HG03039 (cell line): ENCODE results near the gene ID1.
"Not testable (repeated sequence)": the region's sequence is repeated elsewhere in the genome, so short reads cannot be mapped to it uniquely, and the experiment has no call there.

Experiments used
- ATAC-seq: cut with Tn5 transposase; IDR thresholded peaks from one replicate; pipeline ENCODE4 v1.9.1; 2021; ENCODE audit warnings: mild to moderate bottlenecking, moderate library complexity; ENCODE audit not compliant: unreplicated experiment

ID1 gene

GRCh38 chr20:31633339-31633914 lies 28.3 kb downstream of the ID1 start:
- no peak for ATAC-seq

GRCh38 chr20:31637660-31638059 lies 32.6 kb downstream of the ID1 start, which contains the start of gene COX4I2:
Gene COX4I2 (plus strand): TSS chr20:31637912. CDS start chr20:31639018, 1,106 bp downstream.
- no peak for ATAC-seq

- no peak for ATAC-seq
Measured at GRCh38 chr20:31638317-31638716, 33.2 kb downstream of the ID1 start.

GRCh38 chr20:31638816-31639215 lies 33.7 kb downstream of the ID1 start:
- no peak for ATAC-seq

- no peak for ATAC-seq
Measured at GRCh38 chr20:31640259-31640658, 35.2 kb downstream of the ID1 start.

DNA sequence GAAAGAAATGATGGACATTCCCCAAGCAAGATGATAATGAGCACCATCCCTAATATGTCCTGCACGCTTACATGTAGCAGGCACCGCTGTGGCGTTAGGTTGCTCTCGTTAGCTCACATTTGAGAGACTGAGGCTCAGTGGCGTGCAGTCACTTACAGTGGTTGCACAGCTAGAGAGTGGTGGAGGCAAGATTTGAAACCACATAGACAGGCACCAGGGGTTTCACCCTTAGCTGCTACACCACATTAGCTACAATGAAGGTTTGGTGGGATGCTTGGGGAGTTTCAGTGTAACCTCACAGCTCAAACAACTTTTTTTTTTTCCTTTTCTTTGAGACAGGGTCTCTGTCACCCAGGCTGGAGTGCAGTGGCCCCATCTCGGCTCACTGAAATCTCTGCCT lies 36.3 kb downstream of the ID1 start:
- no peak for ATAC-seq

DNA sequence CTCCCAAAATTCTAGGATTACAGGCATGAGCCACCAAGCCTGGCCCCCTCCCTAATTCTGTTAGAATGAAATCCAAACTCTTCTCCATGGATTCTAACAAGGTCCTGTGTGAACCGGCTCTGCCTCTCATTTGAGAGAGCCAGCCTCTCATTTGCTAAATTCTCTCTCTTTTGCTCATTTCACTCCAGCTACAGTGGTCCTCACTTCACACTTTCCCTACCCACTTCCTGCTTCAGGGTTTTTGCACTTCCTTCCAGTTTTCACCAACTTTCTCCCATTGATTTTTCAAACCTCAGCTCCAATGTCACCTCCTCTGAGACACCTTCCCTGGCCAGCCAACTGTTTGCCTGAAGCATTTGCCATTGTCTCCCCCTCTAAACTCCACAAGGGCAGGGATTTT lies 37.7 kb downstream of the ID1 start:
- ATAC-seq: no peak

GRCh38 chr20:31643522-31643921 lies 38.4 kb downstream of the ID1 start:
- ATAC-seq: no peak

GRCh38 chr20:31644701-31645100 lies 39.6 kb downstream of the ID1 start:
- ATAC-seq: no peak

- not testable (repeated sequence) for ATAC-seq
Measured at GRCh38 chr20:31648104-31648503, 43.0 kb downstream of the ID1 start.

DNA sequence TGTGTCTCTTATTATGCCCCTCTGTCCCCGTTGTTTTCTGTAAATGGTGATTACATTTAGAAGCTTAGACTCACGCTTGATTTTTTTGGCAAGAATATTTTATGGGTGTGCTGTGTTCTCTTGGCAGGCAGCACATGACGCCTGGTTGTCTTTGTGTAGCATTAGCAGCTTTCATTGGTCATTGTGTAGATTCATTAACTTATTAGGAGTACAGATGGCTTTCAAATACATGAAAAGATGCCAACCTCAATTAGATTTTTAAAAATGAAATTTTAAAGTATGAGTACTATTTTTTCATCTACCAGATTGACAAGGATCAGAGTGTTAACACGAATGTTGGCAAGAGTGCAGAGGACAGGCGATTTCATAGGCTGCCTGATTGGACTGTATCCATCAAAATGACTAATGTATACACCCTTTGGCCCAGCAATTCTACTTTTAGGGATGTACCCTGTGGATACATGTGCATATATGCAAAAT lies 47.9 kb downstream of the ID1 start:
- no peak for ATAC-seq

DNA sequence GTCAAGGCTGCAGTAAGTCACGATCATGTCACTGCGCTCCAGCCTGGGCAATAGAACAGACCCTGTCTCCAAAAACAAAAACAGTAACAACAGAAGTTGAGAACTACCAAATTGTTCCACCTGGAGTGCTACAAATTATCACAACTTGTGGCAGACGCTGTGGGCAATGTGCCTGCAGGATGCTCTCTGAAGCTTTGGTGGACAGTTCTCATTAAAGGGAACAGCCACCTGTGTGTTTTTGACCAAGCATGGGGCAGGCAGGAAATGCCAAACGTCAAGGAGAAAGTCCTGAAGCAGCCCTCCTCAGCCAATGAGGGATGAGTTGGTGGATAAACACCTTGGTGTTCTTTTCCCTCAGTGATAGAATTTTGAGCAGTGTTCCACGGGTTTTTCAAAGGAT lies 48.5 kb downstream of the ID1 start:
- ATAC-seq: no peak

- ATAC-seq: no peak
Measured at GRCh38 chr20:31654534-31654933, 49.4 kb downstream of the ID1 start.
